Hepatocyte (in vitro differentiated cells): ENCODE results near the gene SCIN. TPM values are rescaled to one million over a fixed set of nuclear protein-coding genes. Genes with fewer than 3 reads are reported as not detected.

Source experiments
- DNase-seq: peaks from one replicate; pipeline ENCODE4 v3.0.0-alpha.2; 2016; ENCODE audit warnings: low spot score
- H2AFZ ChIP-seq: fragments of 200-600 bp; sonication (generic); 2 replicates; pipeline ENCODE4 v1.6.0; 2016; ENCODE audit warnings: antibody characterized with exemption, mild to moderate bottlenecking
- H3K27ac ChIP-seq: fragments of 200-600 bp; sonication (generic); 2 replicates; pipeline ENCODE4 v1.5.1; 2016; ENCODE audit warnings: mild to moderate bottlenecking
- H3K27me3 ChIP-seq: fragments of 200-600 bp; sonication (generic); 2 replicates; pipeline ENCODE4 v1.6.1; 2016
- H3K36me3 ChIP-seq: fragments of 200-600 bp; sonication (generic); replicated peaks from 2 replicates; pipeline ENCODE4 v1.5.1; 2016; ENCODE audit warnings: low read depth; ENCODE audit not compliant: insufficient read depth
- H3K4me1 ChIP-seq: fragments of 200-600 bp; sonication (generic); 2 replicates; pipeline ENCODE4 v1.5.1; 2016; ENCODE audit warnings: mild to moderate bottlenecking, moderate library complexity; ENCODE audit not compliant: insufficient read depth
- H3K4me2 ChIP-seq: fragments of 200-600 bp; sonication (generic); 2 replicates; pipeline ENCODE4 v1.6.0; 2016
- H3K4me3 ChIP-seq: fragments of 200-600 bp; sonication (generic); 2 replicates; pipeline ENCODE4 v1.5.1; 2016; ENCODE audit warnings: mild to moderate bottlenecking
- H3K79me2 ChIP-seq: fragments of 200-600 bp; sonication (generic); 2 replicates; pipeline ENCODE4 v1.6.0; 2017; ENCODE audit warnings: mild to moderate bottlenecking
- H3K9me2 ChIP-seq: fragments of 200-600 bp; sonication (generic); replicated peaks from 2 replicates; pipeline ENCODE4 v1.6.0; 2017; ENCODE audit warnings: mild to moderate bottlenecking; ENCODE audit not compliant: insufficient read depth
- H3K9me3 ChIP-seq: fragments of 200-600 bp; sonication (generic); 2 replicates; pipeline ENCODE4 v1.5.1; 2016; ENCODE audit warnings: low read depth, mild to moderate bottlenecking
- H4K20me1 ChIP-seq: fragments of 200-600 bp; sonication (generic); 2 replicates; pipeline ENCODE4 v1.6.0; 2016; ENCODE audit warnings: mild to moderate bottlenecking; ENCODE audit not compliant: insufficient read depth, poor library complexity, severe bottlenecking
- CTCF ChIP-seq: fragments of 200-600 bp; sonication (generic); IDR thresholded peaks from 2 replicates; pipeline ENCODE4 v1.5.1; 2016; ENCODE audit warnings: antibody characterized with exemption, mild to moderate bottlenecking; ENCODE audit not compliant: poor library complexity
- EZH2 ChIP-seq: fragments of 200-600 bp; sonication (generic); IDR thresholded peaks from 2 replicates; pipeline ENCODE4 v1.6.1; 2016; ENCODE audit warnings: antibody characterized with exemption, mild to moderate bottlenecking, borderline replicate concordance
- EZH2phosphoT487 ChIP-seq: fragments of 200-600 bp; sonication (generic); IDR thresholded peaks from one replicate; pipeline ENCODE4 v1.6.1; 2018; ENCODE audit warnings: antibody characterized with exemption, mild to moderate bottlenecking, low read depth, moderate library complexity; ENCODE audit not compliant: unreplicated experiment, severe bottlenecking
- WGBS: methylation state at CpG from one replicate; pipeline ENCODE4 v1.1.6; 2016; ENCODE audit warnings: low lambda C conversion rate; ENCODE audit errors: missing lambda C conversion rate; 5-methylcytosine and 5-hydroxymethylcytosine counted together
- polyA plus RNA-seq: library from polyadenylated mRNA; unstranded; fragments of >200 nt; fragmentation: Nextera tagmentation; extraction: Ambion mirVana; gene quantifications from 2 replicates; pipeline ENCODE4 v1.2.1, GENCODE V29; 2016
- total RNA-seq: library from RNA; depleted of rRNA; stranded (reverse); fragments of >200 nt; gene quantifications from 2 replicates; pipeline ENCODE4 v1.2.3, GENCODE V29; 2014

Gene SCIN
- total and polyA plus RNA-seq, 2 experiments from 2014 or later, result 6.3 to 6.7 TPM

DNA sequence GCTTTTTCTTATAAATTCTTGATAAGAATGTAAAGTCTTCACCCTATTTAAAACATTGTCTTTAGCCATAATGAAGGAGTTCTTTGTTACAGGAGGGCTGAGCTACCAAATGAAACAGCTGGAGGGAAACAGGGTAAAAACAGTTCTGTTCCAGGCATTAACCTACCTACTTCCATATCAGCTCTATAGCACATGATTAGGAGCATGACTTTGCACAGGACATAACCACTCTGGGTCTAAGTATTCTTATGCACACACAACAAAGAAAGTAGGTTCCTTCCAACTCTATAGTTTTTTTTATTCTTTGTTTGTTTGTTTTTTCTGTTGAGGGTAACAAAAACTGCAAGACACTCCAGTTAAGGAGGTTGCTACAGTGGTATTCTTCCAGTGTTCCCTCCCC lies 52.7 kb downstream of the SCIN start:
- no peak for DNase-seq
- Histone ChIP-seq H3K4me2 (no peak overlapping the region), H2AFZ (no peak overlapping the region)

GRCh38 chr7:12623885-12624498 lies 53.5 kb downstream of the SCIN start:
- Histone ChIP-seq H3K4me1 (peaks cover 2% of the 10 kb centered on the region), H3K27me3 (no peaks in the 10 kb centered on the region), H3K9me3 (no peaks in the 10 kb centered on the region), H3K79me2 (no peaks in the 10 kb centered on the region), H3K36me3 (no peaks in the 10 kb centered on the region), H3K4me2 (peak overlapping the region; percentile 1), H3K27ac (no peak overlapping the region), H3K9me2 (no peaks in the 10 kb centered on the region), H3K4me3 (no peak overlapping the region), H4K20me1 (no peaks in the 10 kb centered on the region), H2AFZ (no peak overlapping the region)
- no peak for TF ChIP-seq EZH2phosphoT487
- TF ChIP-seq CTCF, result peak; percentile 79
- 15% methylated on average over 1 of the region's 1 CpG for WGBS
- DNase-seq, result peak; percentile 24

More for the DNA sequence above, 52.7 kb downstream of the SCIN start:
- H3K36me3 ChIP-seq, result no peaks in the 10 kb centered on the region
- TF ChIP-seq EZH2phosphoT487 (no peak), CTCF (no peak), EZH2 (no peak)
- no peak overlapping the region for H3K27ac ChIP-seq
- peaks cover 5% of the 10 kb centered on the region for H3K4me1 ChIP-seq
- no peak overlapping the region for H3K4me3 ChIP-seq
- H3K27me3 ChIP-seq, result no peaks in the 10 kb centered on the region
- no peaks in the 10 kb centered on the region for H3K9me2 ChIP-seq
- no peaks in the 10 kb centered on the region for H4K20me1 ChIP-seq
- H3K9me3 ChIP-seq, result no peaks in the 10 kb centered on the region
- no peaks in the 10 kb centered on the region for H3K79me2 ChIP-seq

- Histone ChIP-seq H3K27me3 (no peaks in the 10 kb centered on the region), H3K4me1 (no peaks in the 10 kb centered on the region), H3K9me2 (no peaks in the 10 kb centered on the region), H3K27ac (no peak overlapping the region), H3K36me3 (no peaks in the 10 kb centered on the region), H4K20me1 (no peaks in the 10 kb centered on the region), H3K79me2 (no peaks in the 10 kb centered on the region), H3K4me2 (no peak overlapping the region), H3K9me3 (no peaks in the 10 kb centered on the region), H2AFZ (no peak overlapping the region), H3K4me3 (no peak overlapping the region)
- no peak for TF ChIP-seq EZH2
- WGBS, result 87% methylated on average over 4 of the region's 4 CpGs
- no peak for DNase-seq
These were observed 55.3 kb downstream of the SCIN start for GRCh38 chr7:12625836-12626235.

- Histone ChIP-seq H3K4me2 (no peak overlapping the region), H2AFZ (no peak overlapping the region), H3K9me2 (no peaks in the 10 kb centered on the region), H4K20me1 (no peaks in the 10 kb centered on the region), H3K4me3 (no peak overlapping the region), H3K27ac (no peak overlapping the region), H3K36me3 (no peaks in the 10 kb centered on the region), H3K27me3 (no peaks in the 10 kb centered on the region), H3K79me2 (no peaks in the 10 kb centered on the region), H3K4me1 (no peaks in the 10 kb centered on the region), H3K9me3 (no peaks in the 10 kb centered on the region)
- no peak for TF ChIP-seq EZH2
- TF ChIP-seq CTCF, result no peak
- TF ChIP-seq EZH2phosphoT487, result no peak
- DNase-seq, result no peak
- WGBS, result 91% methylated on average over 5 of the region's 5 CpGs
These were observed 59.4 kb downstream of the SCIN start for GRCh38 chr7:12629816-12630512.
